Measurements from ENCODE around the gene TTC34.
"Not testable (repeated sequence)": the region's sequence is repeated elsewhere in the genome, so short reads cannot be mapped to it uniquely, and the experiment has no call there.

- not testable (repeated sequence) for TF ChIP-seq CTCF (conservative IDR thresholded peaks at IDR 0.05); EZH2 (IDR thresholded peaks at IDR 0.05; ENCODE audit: low read depth)
Measured at GRCh38 chr1:2685671-2686070, 115.8 kb downstream of the TTC34 start.

Measured in PC-9 (cell line).